Activated CD4-positive, alpha-beta T cell treated with anti-CD3 and anti-CD28 coated beads, Interleukin-2, amount 50 U/mL, for 4 hours (primary cell): ENCODE measurements around the gene KIRREL3.

Source experiments
- DNase-seq, 2 experiments: peaks; one replicate each; pipeline ENCODE4 v3.0.0-alpha.2; 2020

Gene KIRREL3

GRCh38 chr11:126821827-126822226 is 178.7 kb downstream of the KIRREL3 start:
- no peak for DNase-seq

DNA sequence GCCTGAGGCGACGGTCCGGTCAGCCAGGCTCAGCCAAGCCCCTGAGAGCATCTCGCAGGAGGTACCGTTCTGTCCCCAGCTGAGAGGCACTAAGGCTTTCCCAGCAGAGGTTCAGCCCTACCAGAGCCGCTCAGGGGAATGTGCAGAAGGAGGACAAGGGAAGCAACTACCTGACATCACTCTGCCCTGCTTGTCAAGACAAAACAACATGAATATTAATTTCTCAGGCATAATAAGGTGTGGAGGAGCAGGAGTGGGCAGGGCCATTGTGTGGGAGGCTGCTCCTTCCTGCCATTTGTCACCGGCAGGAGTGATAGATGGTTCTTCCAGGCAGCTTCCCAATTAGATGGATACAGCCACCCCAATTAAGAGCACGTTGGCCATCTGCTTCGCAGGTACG is 181.4 kb downstream of the KIRREL3 start:
- no peak for DNase-seq

GRCh38 chr11:126817523-126818450 is 182.8 kb downstream of the KIRREL3 start:
- no peak for DNase-seq

- DNase-seq, result no peak
Observed at GRCh38 chr11:126817096-126817495, 183.5 kb downstream of the KIRREL3 start.

DNA sequence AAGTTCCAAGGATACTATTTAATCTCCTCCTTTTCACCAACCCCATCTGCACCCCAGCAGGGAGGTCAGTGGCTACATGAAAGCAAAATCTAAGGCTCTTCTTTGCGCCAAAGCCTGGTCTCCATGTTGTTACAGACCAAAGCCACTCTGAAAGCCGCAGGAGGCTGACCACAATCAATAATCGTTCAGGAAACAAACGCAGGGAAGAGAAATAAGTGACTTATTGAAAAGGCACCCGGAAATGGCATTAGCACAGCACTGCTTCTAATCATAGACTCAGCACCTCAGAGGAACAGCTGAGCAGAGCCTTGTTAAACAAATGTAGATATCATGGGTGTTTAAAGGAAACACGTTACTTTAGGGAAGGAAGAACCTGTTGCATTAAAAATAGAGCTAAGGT is 183.9 kb downstream of the KIRREL3 start:
- no peak for DNase-seq

GRCh38 chr11:126815111-126815510 is 185.5 kb downstream of the KIRREL3 start:
- DNase-seq, result no peak

- no peak for DNase-seq
Observed at GRCh38 chr11:126810776-126811175, 189.8 kb downstream of the KIRREL3 start.

- DNase-seq, result no peak
Observed at GRCh38 chr11:126809514-126810289, 190.9 kb downstream of the KIRREL3 start.

DNA sequence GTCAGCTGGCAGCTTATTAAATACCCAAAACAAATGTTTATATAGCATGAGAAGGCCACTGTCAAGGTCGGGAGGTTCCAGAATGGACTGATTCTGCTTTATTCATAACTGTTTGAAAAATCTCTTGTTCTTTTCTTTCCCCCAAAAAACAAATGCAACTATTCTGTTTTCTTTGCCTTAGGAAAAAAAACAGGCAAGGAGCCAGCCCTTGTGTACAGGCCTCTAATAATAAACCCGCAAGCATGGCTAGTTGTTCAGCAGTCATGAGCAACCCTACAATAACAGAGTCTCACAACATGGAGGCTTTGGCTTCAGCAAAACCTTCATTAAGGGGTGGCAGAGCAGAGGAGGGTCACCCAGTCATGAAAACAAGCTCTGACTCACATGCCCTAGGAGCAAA is 191.7 kb downstream of the KIRREL3 start:
- DNase-seq, result no peak

- no peak for DNase-seq
Observed at GRCh38 chr11:126808296-126808695, 192.3 kb downstream of the KIRREL3 start.

DNA sequence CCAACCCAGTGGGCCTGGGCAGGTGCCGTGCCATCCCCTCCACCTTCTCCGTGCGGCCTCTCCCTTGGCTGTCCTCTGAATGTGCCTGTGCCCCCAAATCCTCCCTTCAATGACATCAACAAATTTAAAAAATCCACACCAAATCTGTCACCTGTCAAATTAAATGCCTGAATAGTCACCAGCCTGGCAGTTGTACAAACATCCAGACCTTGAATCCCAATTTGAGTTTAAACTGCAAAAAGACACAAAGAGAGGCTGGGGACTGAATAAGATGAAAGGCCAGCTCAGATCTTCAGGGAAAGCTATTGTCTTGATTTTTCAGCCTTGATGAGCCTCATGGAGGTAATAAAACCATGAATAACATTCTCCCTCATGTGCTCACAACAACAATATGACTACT is 194.7 kb downstream of the KIRREL3 start:
- DNase-seq, result no peak

- no peak for DNase-seq
Observed at GRCh38 chr11:126804363-126804762, 196.2 kb downstream of the KIRREL3 start.

DNA sequence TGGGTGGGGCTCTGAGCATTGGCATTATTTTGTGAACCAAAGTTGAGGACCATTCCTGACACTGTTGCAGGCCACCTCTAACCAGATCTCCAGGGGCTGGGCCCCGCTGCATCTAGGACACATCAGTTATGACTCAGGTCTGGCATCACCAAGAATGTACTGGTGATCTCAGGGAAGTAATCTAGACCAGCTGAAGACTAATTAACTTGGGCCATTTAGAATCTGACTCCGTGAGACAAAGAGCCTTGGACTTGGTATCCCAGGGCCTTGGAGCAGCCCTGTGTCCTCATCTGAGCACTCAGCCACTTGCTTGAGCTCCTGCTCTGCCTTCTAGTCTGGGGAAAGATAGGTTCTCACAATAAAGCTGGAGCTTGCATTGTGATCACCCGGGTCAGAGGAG is 200.6 kb downstream of the KIRREL3 start:
- no peak for DNase-seq

DNA sequence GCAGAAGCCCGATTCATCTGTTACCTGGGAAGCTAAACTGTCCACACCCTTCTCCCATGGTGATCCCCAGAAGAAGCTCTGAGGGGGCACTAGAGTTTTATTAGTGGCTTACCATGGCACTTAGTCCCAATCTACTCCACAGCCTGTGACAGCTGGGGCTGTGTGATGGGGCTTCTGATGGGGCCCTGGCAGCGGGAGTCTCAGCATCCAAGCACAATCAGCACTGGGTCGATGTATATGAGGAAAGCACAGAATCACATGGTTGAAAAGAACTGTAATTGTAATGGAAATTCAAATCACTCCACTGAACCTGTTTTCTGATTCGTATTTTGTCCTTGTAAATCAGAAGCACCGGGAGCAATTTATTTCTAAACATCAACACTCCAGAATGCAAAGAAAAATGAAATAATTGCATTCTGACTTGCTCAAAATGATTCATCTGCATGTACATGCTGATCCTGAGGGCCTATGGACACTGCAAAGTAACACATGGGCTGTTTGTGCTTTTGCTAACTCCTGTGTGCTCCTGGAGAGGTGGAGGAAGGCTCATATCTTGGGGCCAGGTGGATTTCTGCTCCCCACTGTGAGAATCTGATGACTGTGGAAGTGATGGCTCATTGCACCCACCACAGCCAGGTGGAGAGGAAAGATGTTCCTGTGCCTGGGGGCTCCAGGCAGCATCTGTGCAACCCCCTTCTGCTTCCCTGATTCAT is 203.0 kb downstream of the KIRREL3 start:
- DNase-seq, result no peak

GRCh38 chr11:126793596-126793995 is 207.0 kb downstream of the KIRREL3 start:
- no peak for DNase-seq

- no peak for DNase-seq
Observed at GRCh38 chr11:126791991-126792390, 208.6 kb downstream of the KIRREL3 start.

GRCh38 chr11:126791446-126791845 is 209.1 kb downstream of the KIRREL3 start:
- no peak for DNase-seq

DNA sequence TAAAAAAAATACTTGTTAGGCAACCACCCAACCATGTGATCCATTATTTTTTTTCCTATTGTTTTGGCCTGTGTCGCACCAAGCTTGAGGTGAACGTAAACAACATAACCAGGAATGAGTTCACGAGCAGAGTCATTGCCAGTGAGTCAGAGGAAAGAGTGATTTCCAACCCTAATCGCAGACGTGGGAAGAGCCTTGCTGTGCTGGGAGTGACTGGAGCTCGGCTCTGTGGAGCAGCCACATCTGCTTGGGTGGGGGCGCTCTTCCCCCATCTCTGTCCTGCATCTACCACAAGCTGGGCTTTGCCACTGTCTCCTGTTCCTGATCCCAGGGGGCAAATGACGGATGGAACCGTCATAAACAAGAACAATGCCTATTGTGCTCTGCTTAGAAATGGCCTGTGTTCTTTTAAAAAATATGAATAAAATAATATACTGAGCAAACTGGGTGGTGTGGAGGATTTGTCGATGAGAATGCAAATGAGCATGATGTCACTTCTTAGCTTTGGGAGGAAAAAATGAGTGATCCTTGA is 210.0 kb downstream of the KIRREL3 start:
- no peak for DNase-seq

- DNase-seq, result no peak
Observed at GRCh38 chr11:126782810-126783209, 217.8 kb downstream of the KIRREL3 start.

DNA sequence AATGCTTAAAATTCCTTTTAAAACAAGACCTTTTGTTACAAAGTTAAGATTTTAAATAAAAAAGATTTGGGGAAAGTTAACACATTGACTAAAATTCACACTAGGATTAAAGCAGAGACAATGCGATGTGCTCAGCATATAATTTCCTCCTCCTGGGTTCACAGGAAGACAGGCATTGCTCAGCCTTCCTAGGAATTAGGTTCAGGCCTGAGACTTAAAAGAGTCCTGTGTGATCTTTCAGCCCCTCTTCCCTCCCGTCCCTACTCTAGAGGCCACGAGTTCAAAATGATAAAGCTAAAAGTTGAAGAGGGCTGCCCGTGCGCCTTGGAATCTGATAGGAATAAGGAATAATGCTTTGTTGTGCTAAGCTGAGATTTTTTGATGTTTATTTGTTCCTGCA is 218.6 kb downstream of the KIRREL3 start:
- no peak for DNase-seq

- no peak for DNase-seq
Observed at GRCh38 chr11:126776119-126776518, 224.5 kb downstream of the KIRREL3 start.

DNA sequence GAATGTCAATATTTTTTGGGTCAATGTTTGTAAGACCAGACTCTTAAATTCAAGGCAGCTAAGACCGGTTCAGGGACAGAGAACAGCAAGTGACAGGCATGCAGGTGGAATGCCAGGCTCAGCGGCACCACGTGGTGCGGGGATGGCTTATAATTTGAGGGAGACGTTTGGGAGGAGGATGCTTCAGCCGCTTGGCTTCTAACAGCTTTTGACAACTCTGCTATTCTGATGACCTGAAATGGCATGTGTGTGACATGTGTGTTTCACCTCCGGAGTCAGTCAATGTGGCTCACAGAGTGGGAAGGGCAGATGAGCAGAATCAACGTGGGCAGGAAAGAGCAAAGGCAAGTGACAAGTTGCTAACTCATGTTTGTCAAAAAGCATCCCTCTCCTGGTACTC is 228.3 kb downstream of the KIRREL3 start:
- DNase-seq, result no peak

- no peak for DNase-seq
Observed at GRCh38 chr11:126768702-126769101, 231.9 kb downstream of the KIRREL3 start.
